Mammary epithelial cell (primary cell): Measurements from ENCODE around the gene SH3RF3.

Experiments used
- EZH2 ChIP-seq: IDR thresholded peaks from 2 replicates; pipeline ENCODE4 v1.6.1; 2012; ENCODE audit warnings: low read length, inconsistent platforms, borderline replicate concordance
- TF ChIP-seq, protein P1 (sequence below), 2 donors: IDR thresholded peaks in 1 of 2; conservative IDR thresholded peaks in 1 of 2; 2 replicates each; pipeline ENCODE4 v1.5.1; 2011 to 2012; ENCODE audit warnings: inconsistent platforms in 2 of 2, low read length in 2 of 2, mild to moderate bottlenecking in 2 of 2, control low read depth in 1 of 2, low read depth in 1 of 2; ENCODE audit not compliant: insufficient read depth in 1 of 2; ENCODE audit errors: extremely low read depth in 1 of 2

GRCh38 chr2:109222422-109222821 lies 93.4 kb downstream of the SH3RF3 start:
- TF ChIP-seq, protein P1, sequence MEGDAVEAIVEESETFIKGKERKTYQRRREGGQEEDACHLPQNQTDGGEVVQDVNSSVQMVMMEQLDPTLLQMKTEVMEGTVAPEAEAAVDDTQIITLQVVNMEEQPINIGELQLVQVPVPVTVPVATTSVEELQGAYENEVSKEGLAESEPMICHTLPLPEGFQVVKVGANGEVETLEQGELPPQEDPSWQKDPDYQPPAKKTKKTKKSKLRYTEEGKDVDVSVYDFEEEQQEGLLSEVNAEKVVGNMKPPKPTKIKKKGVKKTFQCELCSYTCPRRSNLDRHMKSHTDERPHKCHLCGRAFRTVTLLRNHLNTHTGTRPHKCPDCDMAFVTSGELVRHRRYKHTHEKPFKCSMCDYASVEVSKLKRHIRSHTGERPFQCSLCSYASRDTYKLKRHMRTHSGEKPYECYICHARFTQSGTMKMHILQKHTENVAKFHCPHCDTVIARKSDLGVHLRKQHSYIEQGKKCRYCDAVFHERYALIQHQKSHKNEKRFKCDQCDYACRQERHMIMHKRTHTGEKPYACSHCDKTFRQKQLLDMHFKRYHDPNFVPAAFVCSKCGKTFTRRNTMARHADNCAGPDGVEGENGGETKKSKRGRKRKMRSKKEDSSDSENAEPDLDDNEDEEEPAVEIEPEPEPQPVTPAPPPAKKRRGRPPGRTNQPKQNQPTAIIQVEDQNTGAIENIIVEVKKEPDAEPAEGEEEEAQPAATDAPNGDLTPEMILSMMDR (conservative IDR thresholded peaks at IDR 0.05 in 1 of 2, IDR thresholded peaks at IDR 0.05 in 1 of 2; ENCODE audit: extremely low read depth in 1 of 2, insufficient read depth in 1 of 2, low read depth in 1 of 2, low read length in 2 of 2), result no peak
- no peak for TF ChIP-seq EZH2
